Testis (tissue), 2 donors: ENCODE measurements around the gene PLSCR4.

Source experiments
- POLR2A ChIP-seq: fragments of 450-650 bp; IDR thresholded peaks from one replicate; pipeline ENCODE4 v1.6.1; 2017; ENCODE audit warnings: antibody characterized with exemption, mild to moderate bottlenecking, moderate library complexity
- TF ChIP-seq, protein P1 (sequence below), 3 experiments: fragments of 450-650 bp in 2 of 3; fragments of 200-600 bp in 1 of 3; sonication (generic) in 1 of 3; IDR thresholded peaks; one replicate each; pipeline ENCODE4 v1.5.1; 2016 to 2019; ENCODE audit warnings: antibody characterized with exemption in 3 of 3, mild to moderate bottlenecking in 2 of 3, moderate library complexity in 1 of 3

DNA sequence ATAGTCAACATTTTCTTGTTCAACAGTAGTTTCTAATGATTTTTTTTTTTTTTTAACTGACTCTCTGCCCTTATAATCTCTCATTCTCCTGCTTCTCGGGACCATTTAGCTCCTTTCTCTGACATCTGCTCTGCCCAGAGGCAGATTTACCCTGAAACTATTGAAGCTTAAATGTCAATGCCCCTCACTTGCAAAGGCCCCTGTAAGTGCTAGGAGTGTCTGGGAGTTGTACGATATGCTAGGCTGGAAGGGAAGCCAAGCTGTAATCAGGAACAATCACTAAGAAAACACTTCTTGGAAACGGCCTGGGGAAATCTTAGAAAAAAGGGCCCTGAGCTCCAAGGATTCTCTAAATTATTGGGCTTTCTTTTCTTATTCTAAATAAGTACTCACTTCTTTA, 84.1 kb downstream of the PLSCR4 start:
- TF ChIP-seq, protein P1, sequence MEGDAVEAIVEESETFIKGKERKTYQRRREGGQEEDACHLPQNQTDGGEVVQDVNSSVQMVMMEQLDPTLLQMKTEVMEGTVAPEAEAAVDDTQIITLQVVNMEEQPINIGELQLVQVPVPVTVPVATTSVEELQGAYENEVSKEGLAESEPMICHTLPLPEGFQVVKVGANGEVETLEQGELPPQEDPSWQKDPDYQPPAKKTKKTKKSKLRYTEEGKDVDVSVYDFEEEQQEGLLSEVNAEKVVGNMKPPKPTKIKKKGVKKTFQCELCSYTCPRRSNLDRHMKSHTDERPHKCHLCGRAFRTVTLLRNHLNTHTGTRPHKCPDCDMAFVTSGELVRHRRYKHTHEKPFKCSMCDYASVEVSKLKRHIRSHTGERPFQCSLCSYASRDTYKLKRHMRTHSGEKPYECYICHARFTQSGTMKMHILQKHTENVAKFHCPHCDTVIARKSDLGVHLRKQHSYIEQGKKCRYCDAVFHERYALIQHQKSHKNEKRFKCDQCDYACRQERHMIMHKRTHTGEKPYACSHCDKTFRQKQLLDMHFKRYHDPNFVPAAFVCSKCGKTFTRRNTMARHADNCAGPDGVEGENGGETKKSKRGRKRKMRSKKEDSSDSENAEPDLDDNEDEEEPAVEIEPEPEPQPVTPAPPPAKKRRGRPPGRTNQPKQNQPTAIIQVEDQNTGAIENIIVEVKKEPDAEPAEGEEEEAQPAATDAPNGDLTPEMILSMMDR (IDR thresholded peaks at IDR 0.05) = no peak
- no peak for TF ChIP-seq POLR2A
